HepG2 (cell line): ENCODE results near the gene MCM6. TPM values are rescaled to one million over a fixed set of nuclear protein-coding genes. Genes with fewer than 3 reads are reported as not detected.

Experiments
- CCDC6 ChIP-seq: sonication (generic); formaldehyde crosslinking; IDR thresholded peaks from 2 replicates; pipeline ENCODE4 v1.8.1; 2022; ENCODE audit warnings: mild to moderate bottlenecking, missing genetic modification reagents, moderate library complexity
- GLMP ChIP-seq: sonication (generic); formaldehyde crosslinking; IDR thresholded peaks from 2 replicates; pipeline ENCODE4 v1.9.0; 2021; ENCODE audit warnings: missing genetic modification reagents, mild to moderate bottlenecking, borderline replicate concordance
- HNRNPUL1 ChIP-seq: fragments of 200-400 bp; formaldehyde crosslinking; IDR thresholded peaks from 2 replicates; pipeline ENCODE4 v1.6.1; 2017; ENCODE audit warnings: low read depth, mild to moderate bottlenecking, low read length, moderate library complexity
- IKZF1 ChIP-seq: fragments of 450-650 bp; IDR thresholded peaks from 2 replicates; pipeline ENCODE4 v1.7.1; 2016
- LCORL ChIP-seq, 2 experiments: fragments of 450-650 bp in 1 of 2; sonication (generic) in 1 of 2; formaldehyde crosslinking in 1 of 2; IDR thresholded peaks; 2 replicates each; pipeline versions ENCODE4 v1.5.0 to v1.6.1; 2017 to 2020; ENCODE audit warnings: antibody characterized with exemption in 1 of 2, missing genetic modification reagents in 1 of 2
- MLLT10 ChIP-seq: sonication (generic); formaldehyde crosslinking; IDR thresholded peaks from 2 replicates; pipeline ENCODE4 v1.4.0; 2020; ENCODE audit warnings: missing genetic modification reagents
- MTERF4 ChIP-seq: sonication (generic); formaldehyde crosslinking; IDR thresholded peaks from 2 replicates; pipeline ENCODE4 v1.8.0; 2023; ENCODE audit warnings: mild to moderate bottlenecking, missing genetic modification reagents
- PAX8 ChIP-seq: sonication (generic); formaldehyde crosslinking; IDR thresholded peaks from 2 replicates; pipeline ENCODE4 v1.8.0; 2022; ENCODE audit warnings: mild to moderate bottlenecking, missing genetic modification reagents, borderline replicate concordance
- SMAD3 ChIP-seq: sonication (generic); formaldehyde crosslinking; IDR thresholded peaks from 2 replicates; pipeline ENCODE4 v1.4.0; 2020; ENCODE audit warnings: missing genetic modification reagents
- STAT6 ChIP-seq: sonication (generic); formaldehyde crosslinking; IDR thresholded peaks from 2 replicates; pipeline ENCODE4 v1.4.0; 2020; ENCODE audit warnings: missing genetic modification reagents, mild to moderate bottlenecking, borderline replicate concordance
- ZBTB33 ChIP-seq: sonication (generic); formaldehyde crosslinking; IDR thresholded peaks from 2 replicates; pipeline ENCODE4 v1.4.0; 2020; ENCODE audit warnings: missing genetic modification reagents
- ZBTB44 ChIP-seq: sonication (generic); formaldehyde crosslinking; IDR thresholded peaks from 2 replicates; pipeline ENCODE4 v1.4.0; 2020; ENCODE audit warnings: missing genetic modification reagents
- ZNF160 ChIP-seq: sonication (generic); formaldehyde crosslinking; IDR thresholded peaks from 2 replicates; pipeline ENCODE4 v1.8.0; 2022; ENCODE audit warnings: mild to moderate bottlenecking, inconsistent platforms, missing genetic modification reagents
- ZNF20 ChIP-seq: sonication (generic); formaldehyde crosslinking; IDR thresholded peaks from 2 replicates; pipeline ENCODE4 v1.4.0; 2020; ENCODE audit warnings: mild to moderate bottlenecking, moderate library complexity, missing genetic modification reagents
- ZNF263 ChIP-seq: sonication (generic); formaldehyde crosslinking; IDR thresholded peaks from 2 replicates; pipeline ENCODE4 v1.4.0; 2020; ENCODE audit warnings: missing genetic modification reagents
- ZNF343 ChIP-seq: sonication (generic); formaldehyde crosslinking; IDR thresholded peaks from 2 replicates; pipeline ENCODE4 v1.4.0; 2020; ENCODE audit warnings: mild to moderate bottlenecking, missing genetic modification reagents
- ZNF446 ChIP-seq: sonication (generic); formaldehyde crosslinking; IDR thresholded peaks from 2 replicates; pipeline ENCODE4 v1.5.0; 2020; ENCODE audit warnings: mild to moderate bottlenecking, missing genetic modification reagents
- ZNF766 ChIP-seq: sonication (generic); formaldehyde crosslinking; IDR thresholded peaks from 2 replicates; pipeline ENCODE4 v1.5.0; 2020; ENCODE audit warnings: missing genetic modification reagents, borderline replicate concordance
- polyA plus RNA-seq, 8 experiments: library from polyadenylated mRNA; depleted of rRNA in 3 of 8; stranded (reverse) in 7 of 8; unstranded in 1 of 8; fragments of >200 nt; fragmentation: Illumina TruSeq in 4 of 8; extraction: Trizol in 4 of 8; gene quantifications; 2 replicates each; pipeline versions ENCODE4 v1.2.1 to v1.2.3, GENCODE V29; 2011 to 2016; ENCODE audit warnings: low read depth in 4 of 8, missing spikeins in 1 of 8, mixed read lengths in 1 of 8; ENCODE audit not compliant: insufficient read depth in 1 of 8
- total RNA-seq, 5 experiments: library from RNA; depleted of rRNA; stranded (reverse); fragments of >200 nt; fragmentation: Illumina TruSeq; extraction: Trizol; gene quantifications; 2 replicates each; pipeline ENCODE4 v1.2.3, GENCODE V29; 2016; ENCODE audit warnings: low read depth in 1 of 5

The MCM6 gene
- total and polyA plus RNA-seq, 2 of the 13 experiments (the other 11 are each of a cell fraction or from before 2014, with no cell fraction given) = 9.7 to 18.7 TPM

- TF ChIP-seq ZNF160 (CRISPR knock-in tag) (peak; percentile 65; the same call in 1 of the 2 replicates), SMAD3 (CRISPR knock-in tag) (no peak), MLLT10 (no peak), GLMP (CRISPR knock-in tag) (no peak), STAT6 (CRISPR knock-in tag) (no peak), MTERF4 (CRISPR knock-in tag) (no peak), IKZF1 (no peak), HNRNPUL1 (no peak), ZBTB44 (CRISPR knock-in tag) (no peak), ZNF20 (no peak), LCORL (IDR thresholded peaks at IDR 0.05) (no peak), LCORL (CRISPR knock-in tag; IDR thresholded peaks at IDR 0.05) (no peak), CCDC6 (peak; percentile 44; the same call in 1 of the 2 replicates), ZNF446 (CRISPR knock-in tag) (peak; percentile 76; the same call in 1 of the 2 replicates), ZNF766 (CRISPR knock-in tag) (peak; percentile 51; the same call in 1 of the 2 replicates), ZBTB33 (CRISPR knock-in tag) (no peak), ZNF343 (CRISPR knock-in tag) (no peak), ZNF263 (CRISPR knock-in tag) (peak; percentile 63; the same call in 1 of the 2 replicates), PAX8 (no peak)
Measured at GRCh38 chr2:135876066-135876711, at the start of gene MCM6 (continued).
